Measurements from ENCODE around the gene CD2. TPM values are rescaled to one million over a fixed set of nuclear protein-coding genes. Genes with fewer than 3 reads are reported as not detected.
A peak's percentile ranks its signal among the peaks of the same experiment; 100 is the strongest.

The CD2 gene
- total RNA-seq, 3 donors from 2014 or later: 4.1 to 7.7 (median 5.4) TPM

DNA sequence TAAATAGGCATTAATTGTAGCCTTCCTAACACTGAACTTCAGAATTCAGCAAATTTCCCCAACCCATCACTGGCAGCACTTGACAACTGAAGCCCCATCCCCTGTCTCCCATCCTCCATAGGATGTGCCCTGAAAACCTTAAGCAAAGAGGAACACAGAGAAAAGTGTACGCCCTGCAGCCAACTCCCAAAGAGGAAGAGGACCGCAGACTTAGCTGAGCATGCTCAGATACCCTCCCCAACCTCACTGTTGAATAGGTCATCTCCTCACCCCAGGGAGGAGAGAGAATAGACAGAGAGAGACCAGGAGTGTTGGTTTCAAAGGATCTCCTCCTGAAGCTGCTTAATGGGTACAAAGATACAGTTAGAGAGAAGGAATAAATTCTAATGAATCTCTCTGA lies 50.5 kb downstream of the CD2 start:
- H3K36me3 ChIP-seq (ENCODE audit: low read depth): no peaks in the 10 kb centered on the region
- intact Hi-C loops (cut with DNase I, micrococcal nuclease): no loop called here
- no peaks in the 10 kb centered on the region for H3K4me1 ChIP-seq (ENCODE audit: low read depth)
- DNase-seq (no peak), ATAC-seq (no peak)
- H3K4me3 ChIP-seq: no peak overlapping the region
- TF ChIP-seq, protein P1, sequence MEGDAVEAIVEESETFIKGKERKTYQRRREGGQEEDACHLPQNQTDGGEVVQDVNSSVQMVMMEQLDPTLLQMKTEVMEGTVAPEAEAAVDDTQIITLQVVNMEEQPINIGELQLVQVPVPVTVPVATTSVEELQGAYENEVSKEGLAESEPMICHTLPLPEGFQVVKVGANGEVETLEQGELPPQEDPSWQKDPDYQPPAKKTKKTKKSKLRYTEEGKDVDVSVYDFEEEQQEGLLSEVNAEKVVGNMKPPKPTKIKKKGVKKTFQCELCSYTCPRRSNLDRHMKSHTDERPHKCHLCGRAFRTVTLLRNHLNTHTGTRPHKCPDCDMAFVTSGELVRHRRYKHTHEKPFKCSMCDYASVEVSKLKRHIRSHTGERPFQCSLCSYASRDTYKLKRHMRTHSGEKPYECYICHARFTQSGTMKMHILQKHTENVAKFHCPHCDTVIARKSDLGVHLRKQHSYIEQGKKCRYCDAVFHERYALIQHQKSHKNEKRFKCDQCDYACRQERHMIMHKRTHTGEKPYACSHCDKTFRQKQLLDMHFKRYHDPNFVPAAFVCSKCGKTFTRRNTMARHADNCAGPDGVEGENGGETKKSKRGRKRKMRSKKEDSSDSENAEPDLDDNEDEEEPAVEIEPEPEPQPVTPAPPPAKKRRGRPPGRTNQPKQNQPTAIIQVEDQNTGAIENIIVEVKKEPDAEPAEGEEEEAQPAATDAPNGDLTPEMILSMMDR (IDR thresholded peaks at IDR 0.05): no peak
- no peaks in the 10 kb centered on the region for H3K9me3 ChIP-seq

DNA sequence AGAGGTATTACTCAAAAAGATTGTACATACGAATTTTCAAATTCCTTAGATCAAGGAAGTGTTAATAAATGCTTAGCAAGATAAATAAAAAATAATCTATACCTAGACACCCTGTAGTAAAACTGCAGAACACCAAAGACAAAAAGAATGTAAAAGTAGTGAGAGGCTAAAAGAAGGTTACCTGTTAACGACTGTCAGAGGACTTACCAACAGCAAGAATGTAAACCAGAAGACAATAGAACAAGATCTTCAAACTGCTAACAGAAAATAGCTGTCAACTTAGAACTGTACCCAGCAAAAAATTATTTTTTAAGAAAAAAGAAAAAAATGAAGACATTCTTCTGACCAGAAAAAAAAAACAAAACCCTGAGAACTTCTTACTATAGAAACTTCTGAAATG lies 51.2 kb downstream of the CD2 start:
- intact Hi-C loops (cut with DNase I, micrococcal nuclease): no loop called here
- DNase-seq (no peak), ATAC-seq (no peak)
- TF ChIP-seq, protein P1 (IDR thresholded peaks at IDR 0.05): no peak
- Histone ChIP-seq H3K9me3 (no peaks in the 10 kb centered on the region), H3K4me3 (no peak overlapping the region), H3K4me1 (ENCODE audit: low read depth) (no peaks in the 10 kb centered on the region), H3K36me3 (ENCODE audit: low read depth) (no peaks in the 10 kb centered on the region)

DNA sequence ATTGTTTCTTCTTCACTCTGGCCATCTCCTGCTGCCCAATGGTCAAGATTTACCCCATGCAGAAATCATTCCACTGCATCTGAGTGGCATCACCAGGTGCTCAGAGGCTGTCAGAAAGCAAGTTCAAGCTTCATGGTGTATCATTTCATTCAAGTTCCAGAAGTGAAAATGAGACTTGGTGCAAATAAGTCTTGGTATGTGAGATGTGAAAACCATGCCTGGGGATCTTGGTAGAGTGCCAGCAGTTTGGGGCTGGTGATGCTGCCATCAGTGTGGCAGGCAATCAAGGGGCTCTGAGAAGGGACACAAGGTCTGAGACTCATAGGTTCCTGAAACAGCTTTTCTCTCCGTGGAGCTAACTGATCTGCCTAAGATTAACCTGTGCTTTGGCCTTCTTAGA lies 52.0 kb downstream of the CD2 start:
- Histone ChIP-seq H3K4me3 (no peak overlapping the region), H3K4me1 (ENCODE audit: low read depth) (no peaks in the 10 kb centered on the region), H3K9me3 (no peaks in the 10 kb centered on the region), H3K36me3 (ENCODE audit: low read depth) (no peaks in the 10 kb centered on the region)
- intact Hi-C loops (cut with DNase I, micrococcal nuclease): no loop called here
- DNase-seq (no peak), ATAC-seq (peak; percentile 28)
- TF ChIP-seq, protein P1 (IDR thresholded peaks at IDR 0.05): no peak

DNA sequence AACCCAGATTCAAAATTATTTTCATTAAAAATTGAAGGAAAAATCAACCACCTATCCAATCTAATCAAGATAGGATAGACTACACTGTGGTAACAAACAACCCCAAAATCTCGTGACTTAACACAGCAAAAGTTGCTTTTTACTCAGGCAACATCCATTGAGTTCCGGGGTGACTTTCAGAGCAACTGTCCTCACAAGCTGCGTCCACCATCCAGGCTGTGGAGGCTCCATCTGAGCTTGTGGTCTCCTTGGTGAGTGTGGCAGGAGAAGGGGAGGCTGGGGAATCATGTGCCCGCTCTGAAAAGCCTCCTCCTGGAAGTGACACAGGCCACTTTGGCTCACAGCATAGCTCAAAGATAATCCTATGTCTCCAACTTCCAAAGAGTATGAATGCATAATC lies 52.4 kb downstream of the CD2 start:
- no peaks in the 10 kb centered on the region for H3K36me3 ChIP-seq (ENCODE audit: low read depth)
- no peaks in the 10 kb centered on the region for H3K9me3 ChIP-seq
- intact Hi-C loops (cut with DNase I, micrococcal nuclease): no loop called here
- ATAC-seq (no peak), DNase-seq (no peak)
- TF ChIP-seq, protein P1 (IDR thresholded peaks at IDR 0.05): no peak
- H3K4me3 ChIP-seq: no peak overlapping the region
- H3K4me1 ChIP-seq (ENCODE audit: low read depth): no peaks in the 10 kb centered on the region

DNA sequence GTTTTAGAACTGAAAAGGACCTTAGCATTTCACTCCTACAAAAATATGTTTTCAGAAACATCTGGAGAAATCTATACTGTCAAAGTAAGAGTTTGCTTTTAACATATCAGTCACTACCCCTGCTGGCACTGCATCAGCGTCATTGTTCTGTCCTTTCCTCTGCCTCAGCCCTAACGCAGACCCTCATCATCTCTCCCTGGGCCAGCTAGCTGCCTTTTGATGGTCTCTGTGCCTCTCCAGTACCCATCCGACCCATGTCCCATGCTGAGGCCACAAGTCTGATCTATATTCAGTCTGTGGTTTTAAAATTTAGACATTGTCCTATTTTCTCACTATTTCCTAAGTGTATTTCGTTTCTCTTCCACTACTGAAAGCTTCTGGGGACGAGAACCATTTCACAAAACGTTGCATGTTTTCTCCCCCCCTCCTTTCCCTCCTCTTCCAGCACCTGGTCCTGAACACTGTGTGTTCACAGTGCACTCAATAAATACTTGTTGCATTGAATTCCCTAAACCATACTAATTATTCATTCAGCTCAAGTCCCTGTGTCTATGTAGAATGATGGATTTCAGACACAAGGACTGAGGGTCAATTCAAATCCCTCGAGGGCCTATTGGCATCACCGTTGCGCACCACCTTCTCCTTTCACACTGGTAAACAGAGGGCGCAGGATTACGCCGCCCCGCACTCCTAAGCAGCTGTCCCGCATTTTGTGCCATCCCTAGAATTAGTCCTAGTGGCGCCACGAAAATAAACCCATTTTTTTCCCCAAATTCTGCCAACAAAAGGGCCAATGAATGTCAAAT lies 53.4 kb downstream of the CD2 start:
- peak; percentile 16 for ATAC-seq

More for the DNA sequence above, 53.4 kb downstream of the CD2 start:
- Histone ChIP-seq H3K36me3 (ENCODE audit: low read depth) (no peaks in the 10 kb centered on the region), H3K4me1 (ENCODE audit: low read depth) (no peaks in the 10 kb centered on the region), H3K9me3 (no peaks in the 10 kb centered on the region), H3K4me3 (no peak overlapping the region)
- no peak for DNase-seq
- TF ChIP-seq, protein P1 (IDR thresholded peaks at IDR 0.05): no peak
- intact Hi-C loops (cut with DNase I, micrococcal nuclease): no loop called here
